Liver (tissue), 3 donors: ENCODE measurements around the gene STAT5B.

Source experiments
- ATF3 ChIP-seq: IDR thresholded peaks from 2 replicates; pipeline ENCODE4 v1.6.1; 2016; ENCODE audit warnings: antibody characterized with exemption
- CTCF ChIP-seq: fragments of 150-350 bp; IDR thresholded peaks from 2 replicates; pipeline ENCODE4 v1.5.1; 2017; ENCODE audit warnings: improper control_type of control experiment, low read depth, low read length; ENCODE audit not compliant: missing input control
- EGR1 ChIP-seq, 2 donors: IDR thresholded peaks; 2 replicates each; pipeline ENCODE4 v1.6.1; 2016 to 2018; ENCODE audit warnings: antibody characterized with exemption in 2 of 2, low read depth in 2 of 2
- FOXA1 ChIP-seq: IDR thresholded peaks from 2 replicates; pipeline ENCODE4 v1.6.1; 2016; ENCODE audit warnings: antibody characterized with exemption
- GABPA ChIP-seq, 2 donors: IDR thresholded peaks in 1 of 2; conservative IDR thresholded peaks in 1 of 2; 2 replicates each; pipeline ENCODE4 v1.6.1; 2016; ENCODE audit warnings: antibody characterized with exemption in 2 of 2, mild to moderate bottlenecking in 1 of 2, moderate library complexity in 1 of 2
- JUND ChIP-seq, 2 donors: IDR thresholded peaks; 2 replicates each; pipeline ENCODE4 v1.6.1; 2016; ENCODE audit warnings: antibody characterized with exemption in 2 of 2
- MAX ChIP-seq: IDR thresholded peaks from 2 replicates; pipeline ENCODE4 v1.6.1; 2016; ENCODE audit warnings: antibody characterized with exemption
- RAD21 ChIP-seq, 2 donors: IDR thresholded peaks; 2 replicates each; pipeline ENCODE4 v1.6.1; 2016; ENCODE audit warnings: antibody characterized with exemption in 2 of 2, mild to moderate bottlenecking in 2 of 2
- SP1 ChIP-seq: IDR thresholded peaks from 2 replicates; pipeline ENCODE4 v1.6.1; 2018; ENCODE audit warnings: antibody characterized with exemption, mild to moderate bottlenecking
- TAF1 ChIP-seq: conservative IDR thresholded peaks from 2 replicates; pipeline ENCODE4 v1.6.1; 2016; ENCODE audit warnings: antibody characterized with exemption, mild to moderate bottlenecking
- YY1 ChIP-seq: IDR thresholded peaks from 2 replicates; pipeline ENCODE4 v1.6.1; 2016; ENCODE audit warnings: antibody characterized with exemption, mild to moderate bottlenecking
- ZBTB33 ChIP-seq: IDR thresholded peaks from 2 replicates; pipeline ENCODE4 v1.6.1; 2016; ENCODE audit warnings: antibody characterized with exemption
- TF ChIP-seq, protein P1 (sequence below): IDR thresholded peaks from 2 replicates; pipeline ENCODE4 v1.6.1; 2016; ENCODE audit warnings: antibody characterized with exemption, mild to moderate bottlenecking
- donor health status: healthy.
- donor health status: healthy.

DNA sequence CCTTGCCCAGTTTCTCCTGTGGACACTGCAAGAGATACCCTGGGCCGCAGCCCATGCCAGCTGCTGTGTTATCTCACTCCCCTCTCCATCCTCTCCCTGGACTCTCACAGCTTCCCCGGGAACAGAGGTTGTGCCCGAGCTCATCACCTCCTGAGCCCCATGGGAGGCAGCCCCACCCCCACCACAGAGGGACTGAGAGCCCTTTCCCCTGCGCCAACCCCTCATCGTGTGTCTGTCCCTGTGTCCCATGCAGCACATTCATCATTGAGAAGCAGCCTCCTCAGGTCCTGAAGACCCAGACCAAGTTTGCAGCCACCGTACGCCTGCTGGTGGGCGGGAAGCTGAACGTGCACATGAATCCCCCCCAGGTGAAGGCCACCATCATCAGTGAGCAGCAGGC lies 24.8 kb upstream of the STAT5B start:
- no peak for TF ChIP-seq CTCF
- no peak for TF ChIP-seq RAD21 (IDR thresholded peaks at IDR 0.05)
- no peak for TF ChIP-seq JUND (IDR thresholded peaks at IDR 0.05)
- no peak for TF ChIP-seq YY1
- TF ChIP-seq EGR1 (IDR thresholded peaks at IDR 0.05; ENCODE audit: low read depth in 2 of 2): no peak
- no peak for TF ChIP-seq ATF3
- TF ChIP-seq TAF1: no peak
- TF ChIP-seq, protein P1, sequence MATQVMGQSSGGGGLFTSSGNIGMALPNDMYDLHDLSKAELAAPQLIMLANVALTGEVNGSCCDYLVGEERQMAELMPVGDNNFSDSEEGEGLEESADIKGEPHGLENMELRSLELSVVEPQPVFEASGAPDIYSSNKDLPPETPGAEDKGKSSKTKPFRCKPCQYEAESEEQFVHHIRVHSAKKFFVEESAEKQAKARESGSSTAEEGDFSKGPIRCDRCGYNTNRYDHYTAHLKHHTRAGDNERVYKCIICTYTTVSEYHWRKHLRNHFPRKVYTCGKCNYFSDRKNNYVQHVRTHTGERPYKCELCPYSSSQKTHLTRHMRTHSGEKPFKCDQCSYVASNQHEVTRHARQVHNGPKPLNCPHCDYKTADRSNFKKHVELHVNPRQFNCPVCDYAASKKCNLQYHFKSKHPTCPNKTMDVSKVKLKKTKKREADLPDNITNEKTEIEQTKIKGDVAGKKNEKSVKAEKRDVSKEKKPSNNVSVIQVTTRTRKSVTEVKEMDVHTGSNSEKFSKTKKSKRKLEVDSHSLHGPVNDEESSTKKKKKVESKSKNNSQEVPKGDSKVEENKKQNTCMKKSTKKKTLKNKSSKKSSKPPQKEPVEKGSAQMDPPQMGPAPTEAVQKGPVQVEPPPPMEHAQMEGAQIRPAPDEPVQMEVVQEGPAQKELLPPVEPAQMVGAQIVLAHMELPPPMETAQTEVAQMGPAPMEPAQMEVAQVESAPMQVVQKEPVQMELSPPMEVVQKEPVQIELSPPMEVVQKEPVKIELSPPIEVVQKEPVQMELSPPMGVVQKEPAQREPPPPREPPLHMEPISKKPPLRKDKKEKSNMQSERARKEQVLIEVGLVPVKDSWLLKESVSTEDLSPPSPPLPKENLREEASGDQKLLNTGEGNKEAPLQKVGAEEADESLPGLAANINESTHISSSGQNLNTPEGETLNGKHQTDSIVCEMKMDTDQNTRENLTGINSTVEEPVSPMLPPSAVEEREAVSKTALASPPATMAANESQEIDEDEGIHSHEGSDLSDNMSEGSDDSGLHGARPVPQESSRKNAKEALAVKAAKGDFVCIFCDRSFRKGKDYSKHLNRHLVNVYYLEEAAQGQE: no peak
- no peak for TF ChIP-seq FOXA1
- no peak for TF ChIP-seq GABPA (IDR thresholded peaks at IDR 0.05 in 1 of 2, conservative IDR thresholded peaks at IDR 0.05 in 1 of 2)
- no peak for TF ChIP-seq MAX
- no peak for TF ChIP-seq ZBTB33
- no peak for TF ChIP-seq SP1
